GM10248 (cell line): ENCODE data around the gene TPSD1.

Experiments used
- CTCF ChIA-PET: fragments of 300-600 bp; sonication (Branson Sonifier 250); formaldehyde crosslinking; extraction: SDS; loops from one replicate; lab custom pipeline; 2021; ENCODE audit warnings: antibody characterized with exemption; lab: Yijun Ruan, JAX
- POLR2A ChIA-PET: fragments of 350-650 bp; sonication (Branson Sonifier 250); formaldehyde crosslinking; extraction: SDS; loops from one replicate; lab custom pipeline; 2020; ENCODE audit warnings: antibody characterized with exemption; lab: Yijun Ruan, JAX
- DNase-seq: peaks from one replicate; pipeline ENCODE4 v3.0.0; 2012; ENCODE audit errors: extremely low spot score
- TF ChIP-seq, protein P1 (sequence below): IDR thresholded peaks from 2 replicates; pipeline ENCODE4 v1.5.1; 2012; ENCODE audit warnings: mild to moderate bottlenecking, low read depth; ENCODE audit errors: extremely low read depth, missing control alignments, control extremely low read depth

TPSD1 gene

DNA sequence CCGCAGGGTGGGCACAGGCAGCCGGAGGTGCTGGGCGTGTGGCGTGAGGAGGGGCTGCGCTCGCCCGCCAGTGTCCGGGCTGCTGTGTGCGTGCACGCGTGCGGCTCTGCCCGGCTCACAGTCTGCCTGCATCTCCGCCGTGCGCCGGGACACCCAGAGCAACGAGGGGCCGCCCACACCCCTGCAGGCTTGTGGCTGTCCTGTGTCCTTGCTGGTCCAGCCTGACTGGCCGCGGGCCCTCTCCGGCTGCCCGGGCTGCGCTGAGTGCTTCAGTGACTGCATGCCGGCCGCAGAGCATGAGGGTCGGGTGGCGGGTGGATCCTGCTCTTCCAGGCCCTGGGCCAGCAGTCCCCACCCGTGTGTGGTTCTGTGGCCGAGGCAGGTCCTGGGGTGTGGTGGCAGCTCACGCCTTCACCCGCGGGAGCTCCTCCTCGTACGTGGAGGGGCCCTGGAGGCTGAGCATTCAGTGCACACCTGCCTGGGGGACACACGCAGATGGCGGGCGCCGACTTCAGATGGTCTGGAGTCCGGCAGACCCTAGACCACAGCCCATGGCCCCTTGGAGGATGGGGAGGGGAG lies 43.2 kb upstream of the TPSD1 start:
- no peak for DNase-seq
- TF ChIP-seq, protein P1, sequence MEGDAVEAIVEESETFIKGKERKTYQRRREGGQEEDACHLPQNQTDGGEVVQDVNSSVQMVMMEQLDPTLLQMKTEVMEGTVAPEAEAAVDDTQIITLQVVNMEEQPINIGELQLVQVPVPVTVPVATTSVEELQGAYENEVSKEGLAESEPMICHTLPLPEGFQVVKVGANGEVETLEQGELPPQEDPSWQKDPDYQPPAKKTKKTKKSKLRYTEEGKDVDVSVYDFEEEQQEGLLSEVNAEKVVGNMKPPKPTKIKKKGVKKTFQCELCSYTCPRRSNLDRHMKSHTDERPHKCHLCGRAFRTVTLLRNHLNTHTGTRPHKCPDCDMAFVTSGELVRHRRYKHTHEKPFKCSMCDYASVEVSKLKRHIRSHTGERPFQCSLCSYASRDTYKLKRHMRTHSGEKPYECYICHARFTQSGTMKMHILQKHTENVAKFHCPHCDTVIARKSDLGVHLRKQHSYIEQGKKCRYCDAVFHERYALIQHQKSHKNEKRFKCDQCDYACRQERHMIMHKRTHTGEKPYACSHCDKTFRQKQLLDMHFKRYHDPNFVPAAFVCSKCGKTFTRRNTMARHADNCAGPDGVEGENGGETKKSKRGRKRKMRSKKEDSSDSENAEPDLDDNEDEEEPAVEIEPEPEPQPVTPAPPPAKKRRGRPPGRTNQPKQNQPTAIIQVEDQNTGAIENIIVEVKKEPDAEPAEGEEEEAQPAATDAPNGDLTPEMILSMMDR = no peak
- ChIA-PET CTCF (no interaction called here), POLR2A (no interaction called here)

DNA sequence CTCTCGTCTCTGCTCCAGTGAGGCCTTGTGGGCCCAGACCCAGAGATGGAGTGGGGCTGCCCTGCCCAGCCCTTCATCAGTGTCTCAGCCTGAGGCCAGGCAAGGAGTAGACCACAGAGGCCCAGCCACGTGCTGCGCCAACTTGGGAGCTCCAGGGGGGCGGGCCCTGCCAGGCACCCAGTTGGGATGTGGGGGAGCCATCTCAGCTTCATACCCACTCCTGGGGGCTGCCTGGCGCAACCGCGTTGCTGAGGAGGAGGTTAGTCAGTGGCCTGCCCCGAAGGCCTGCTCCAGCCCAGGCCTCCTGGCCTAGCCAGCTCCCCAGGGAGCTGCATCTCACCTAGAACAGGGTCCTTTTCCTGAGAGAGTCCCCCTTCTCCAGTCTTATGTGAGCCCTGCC lies 42.6 kb upstream of the TPSD1 start:
- no peak for DNase-seq
- TF ChIP-seq, protein P1 = no peak
- POLR2A ChIA-PET = no interaction called here
- CTCF ChIA-PET = no interaction called here

GRCh38 chr16:1213796-1214372 lies 42.0 kb upstream of the TPSD1 start:
- DNase-seq = no peak
- TF ChIP-seq, protein P1 = no peak
- ChIA-PET POLR2A (no interaction called here), CTCF (no interaction called here)

DNA sequence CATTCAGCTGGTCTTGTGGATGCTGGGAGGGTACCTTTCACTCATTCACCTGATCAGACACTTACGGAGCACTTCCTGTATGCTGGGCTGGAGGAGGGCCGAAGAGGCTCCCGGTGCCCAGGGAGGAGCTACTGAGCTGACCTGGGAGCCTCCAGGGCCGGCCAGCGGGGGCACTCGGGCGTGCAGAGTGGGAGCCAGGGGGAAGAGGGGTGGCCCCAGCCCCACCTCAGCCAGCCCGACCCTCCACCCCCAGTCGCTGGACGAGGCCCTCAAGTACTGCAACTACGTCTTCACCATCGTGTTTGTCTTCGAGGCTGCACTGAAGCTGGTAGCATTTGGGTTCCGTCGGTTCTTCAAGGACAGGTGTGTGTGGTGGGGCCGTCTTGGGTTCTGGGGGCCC lies 41.1 kb upstream of the TPSD1 start:
- DNase-seq = no peak
- ChIA-PET CTCF (no interaction called here), POLR2A (no interaction called here)
- TF ChIP-seq, protein P1 = no peak

DNA sequence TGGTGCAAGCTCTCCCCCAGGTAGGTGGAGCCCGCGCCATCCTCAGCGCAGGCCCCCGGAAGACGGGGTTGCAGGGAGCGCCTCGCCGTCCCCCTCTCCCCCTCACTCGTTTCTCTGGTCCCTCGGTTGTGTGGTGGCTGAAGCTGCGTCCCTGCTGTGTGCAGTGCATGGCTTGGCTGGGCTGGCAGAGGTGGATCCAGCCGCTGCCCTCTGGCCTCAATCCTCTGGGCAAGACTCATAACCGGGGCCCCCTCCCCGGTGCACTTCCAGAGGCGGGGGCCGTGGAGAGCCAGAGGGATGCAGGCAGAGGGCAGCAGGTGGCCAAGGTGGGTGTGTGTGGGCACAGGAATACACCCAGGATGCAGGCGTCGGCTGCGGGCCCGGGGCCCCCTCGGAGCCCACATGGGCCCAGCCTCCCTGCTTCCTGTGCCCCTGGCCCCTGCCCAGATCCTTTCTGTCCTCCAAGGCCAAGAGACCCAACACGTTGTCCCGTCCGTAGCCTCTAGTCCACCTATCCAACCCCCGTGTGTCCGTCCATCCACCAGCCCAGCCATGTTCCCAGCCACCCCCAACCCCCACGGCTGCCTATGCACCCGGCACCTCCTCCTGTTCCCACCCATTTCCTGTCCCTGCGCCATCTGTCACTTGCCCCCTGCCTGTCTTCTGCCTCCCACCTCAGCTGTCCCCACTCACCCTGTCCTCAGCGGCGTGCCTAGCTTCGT lies 40.1 kb upstream of the TPSD1 start:
- POLR2A ChIA-PET = no interaction called here

GRCh38 chr16:1216296-1216619 lies 39.6 kb upstream of the TPSD1 start:
- TF ChIP-seq, protein P1 = no peak
- ChIA-PET CTCF (no interaction called here), POLR2A (no interaction called here)
- no peak for DNase-seq

More for the DNA sequence above, 40.1 kb upstream of the TPSD1 start:
- CTCF ChIA-PET = no interaction called here
- TF ChIP-seq, protein P1 = no peak
- DNase-seq = no peak
